ENCODE measurements around the gene RAB20.

Gene RAB20

GRCh38 chr13:110503979-110504499, 57.5 kb downstream of the RAB20 start:
- no peaks in the 10 kb centered on the region for H3K9me3 ChIP-seq (ENCODE audit: insufficient read depth, low read depth, low read length)

GRCh38 chr13:110503037-110503901, 58.3 kb downstream of the RAB20 start:
- Histone ChIP-seq H3K9me3 (ENCODE audit: insufficient read depth, low read depth, low read length) (no peaks in the 10 kb centered on the region), H3F3A (ENCODE audit: low read depth) (no peaks in the 10 kb centered on the region), H3K4me2 (ENCODE audit: low read depth, low read length, poor library complexity, severe bottlenecking) (no peak overlapping the region), H4K20me1 (ENCODE audit: insufficient read depth, low read length, poor library complexity, severe bottlenecking) (no peaks in the 10 kb centered on the region), H3K27me3 (ENCODE audit: insufficient read depth, low read length, poor library complexity, severe bottlenecking) (no peaks in the 10 kb centered on the region), H3K9ac (ENCODE audit: low read depth, low read length, poor library complexity, severe bottlenecking) (no peak overlapping the region), H3K79me2 (ENCODE audit: insufficient read depth, low read length) (no peaks in the 10 kb centered on the region), H3K4me3 (ENCODE audit: low read length, poor library complexity, severe bottlenecking) (no peak overlapping the region), H3K36me3 (ENCODE audit: insufficient read depth, low read length) (no peaks in the 10 kb centered on the region), H2AFZ (ENCODE audit: low read length) (no peak overlapping the region), H3K9me2 (replicated peaks; ENCODE audit: low read depth, low read length) (no peaks in the 10 kb centered on the region), H3K4me1 (ENCODE audit: insufficient read depth, low read length, poor library complexity, severe bottlenecking) (no peaks in the 10 kb centered on the region)
- TF ChIP-seq CTCF (conservative IDR thresholded peaks at IDR 0.05; ENCODE audit: low read length) (no peak), EZH2phosphoT487 (IDR thresholded peaks at IDR 0.05; ENCODE audit: borderline replicate concordance) (no peak)

More at GRCh38 chr13:110503979-110504499, 57.5 kb downstream of the RAB20 start:
- Histone ChIP-seq H3K4me2 (ENCODE audit: low read depth, low read length, poor library complexity, severe bottlenecking) (no peak overlapping the region), H3K9ac (ENCODE audit: low read depth, low read length, poor library complexity, severe bottlenecking) (no peak overlapping the region), H3K79me2 (ENCODE audit: insufficient read depth, low read length) (no peaks in the 10 kb centered on the region), H3K9me2 (replicated peaks; ENCODE audit: low read depth, low read length) (no peaks in the 10 kb centered on the region), H3K4me1 (ENCODE audit: insufficient read depth, low read length, poor library complexity, severe bottlenecking) (no peaks in the 10 kb centered on the region), H2AFZ (ENCODE audit: low read length) (no peak overlapping the region), H3F3A (ENCODE audit: low read depth) (no peaks in the 10 kb centered on the region), H3K27me3 (ENCODE audit: insufficient read depth, low read length, poor library complexity, severe bottlenecking) (no peaks in the 10 kb centered on the region), H3K36me3 (ENCODE audit: insufficient read depth, low read length) (no peaks in the 10 kb centered on the region), H3K4me3 (ENCODE audit: low read length, poor library complexity, severe bottlenecking) (no peak overlapping the region), H4K20me1 (ENCODE audit: insufficient read depth, low read length, poor library complexity, severe bottlenecking) (no peaks in the 10 kb centered on the region)
- TF ChIP-seq EZH2phosphoT487 (IDR thresholded peaks at IDR 0.05; ENCODE audit: borderline replicate concordance) (no peak), CTCF (conservative IDR thresholded peaks at IDR 0.05; ENCODE audit: low read length) (no peak)

GRCh38 chr13:110501188-110501587, 60.3 kb downstream of the RAB20 start:
- Histone ChIP-seq H3K4me3 (ENCODE audit: low read length, poor library complexity, severe bottlenecking) (no peak overlapping the region), H3F3A (ENCODE audit: low read depth) (no peaks in the 10 kb centered on the region), H4K20me1 (ENCODE audit: insufficient read depth, low read length, poor library complexity, severe bottlenecking) (no peaks in the 10 kb centered on the region), H3K9me3 (ENCODE audit: insufficient read depth, low read depth, low read length) (no peaks in the 10 kb centered on the region), H3K36me3 (ENCODE audit: insufficient read depth, low read length) (no peaks in the 10 kb centered on the region), H3K9ac (ENCODE audit: low read depth, low read length, poor library complexity, severe bottlenecking) (no peak overlapping the region), H2AFZ (ENCODE audit: low read length) (no peak overlapping the region), H3K4me1 (ENCODE audit: insufficient read depth, low read length, poor library complexity, severe bottlenecking) (no peaks in the 10 kb centered on the region), H3K4me2 (ENCODE audit: low read depth, low read length, poor library complexity, severe bottlenecking) (no peak overlapping the region), H3K27me3 (ENCODE audit: insufficient read depth, low read length, poor library complexity, severe bottlenecking) (no peaks in the 10 kb centered on the region), H3K79me2 (ENCODE audit: insufficient read depth, low read length) (no peaks in the 10 kb centered on the region), H3K9me2 (replicated peaks; ENCODE audit: low read depth, low read length) (no peaks in the 10 kb centered on the region)
- no peak for TF ChIP-seq EZH2phosphoT487 (IDR thresholded peaks at IDR 0.05; ENCODE audit: borderline replicate concordance)
- no peak for TF ChIP-seq CTCF (conservative IDR thresholded peaks at IDR 0.05; ENCODE audit: low read length)
